Fibroblast of lung (primary cell): ENCODE results near the gene RAI1.

Experiments
- EZH2 ChIP-seq: IDR thresholded peaks from 2 replicates; pipeline ENCODE4 v1.5.1; 2012; ENCODE audit warnings: low read length, control low read depth, mild to moderate bottlenecking; ENCODE audit errors: missing control alignments
- TF ChIP-seq, protein P1 (sequence below), 2 donors: IDR thresholded peaks in 1 of 2; conservative IDR thresholded peaks in 1 of 2; 1 replicate in 1 of 2; 2 replicates in 1 of 2; pipeline ENCODE4 v1.5.1; 2011 to 2012; ENCODE audit warnings: low read length in 2 of 2, control low read depth in 1 of 2, inconsistent platforms in 1 of 2, low read depth in 1 of 2, mild to moderate bottlenecking in 1 of 2

DNA sequence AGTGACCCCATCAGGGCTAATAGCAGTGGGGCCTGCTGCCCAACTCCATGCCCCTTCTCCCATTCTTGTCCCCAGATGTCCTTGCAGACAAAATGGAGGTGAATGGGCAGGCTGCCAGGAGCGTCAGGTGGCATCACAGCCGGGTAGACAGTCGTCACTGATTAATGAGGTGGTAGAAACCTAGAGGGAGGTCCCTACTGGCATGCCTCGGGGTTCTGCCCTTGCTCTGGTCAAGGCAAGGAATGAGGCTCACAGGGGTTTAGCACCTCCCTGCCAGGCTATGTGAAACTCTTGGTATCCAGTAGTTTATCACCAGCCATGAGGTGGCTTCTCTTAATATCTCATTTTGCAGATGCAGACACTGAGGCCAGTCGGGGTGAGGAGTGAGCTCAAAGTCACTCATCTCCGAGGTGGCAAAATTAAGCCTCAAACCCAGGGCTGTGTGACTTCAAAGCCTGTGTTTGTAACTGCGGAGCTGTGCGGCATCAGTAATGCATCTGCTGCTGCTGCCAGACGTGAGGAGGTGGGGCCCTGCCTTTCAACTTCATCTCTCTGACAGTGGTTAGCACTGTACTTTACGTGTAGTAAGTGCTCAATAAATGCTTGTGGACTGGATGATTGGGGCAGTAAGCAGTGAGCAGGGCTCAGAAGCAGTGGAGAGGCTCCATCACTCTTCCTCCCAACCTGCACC is 21.3 kb downstream of the RAI1 start:
- TF ChIP-seq, protein P1, sequence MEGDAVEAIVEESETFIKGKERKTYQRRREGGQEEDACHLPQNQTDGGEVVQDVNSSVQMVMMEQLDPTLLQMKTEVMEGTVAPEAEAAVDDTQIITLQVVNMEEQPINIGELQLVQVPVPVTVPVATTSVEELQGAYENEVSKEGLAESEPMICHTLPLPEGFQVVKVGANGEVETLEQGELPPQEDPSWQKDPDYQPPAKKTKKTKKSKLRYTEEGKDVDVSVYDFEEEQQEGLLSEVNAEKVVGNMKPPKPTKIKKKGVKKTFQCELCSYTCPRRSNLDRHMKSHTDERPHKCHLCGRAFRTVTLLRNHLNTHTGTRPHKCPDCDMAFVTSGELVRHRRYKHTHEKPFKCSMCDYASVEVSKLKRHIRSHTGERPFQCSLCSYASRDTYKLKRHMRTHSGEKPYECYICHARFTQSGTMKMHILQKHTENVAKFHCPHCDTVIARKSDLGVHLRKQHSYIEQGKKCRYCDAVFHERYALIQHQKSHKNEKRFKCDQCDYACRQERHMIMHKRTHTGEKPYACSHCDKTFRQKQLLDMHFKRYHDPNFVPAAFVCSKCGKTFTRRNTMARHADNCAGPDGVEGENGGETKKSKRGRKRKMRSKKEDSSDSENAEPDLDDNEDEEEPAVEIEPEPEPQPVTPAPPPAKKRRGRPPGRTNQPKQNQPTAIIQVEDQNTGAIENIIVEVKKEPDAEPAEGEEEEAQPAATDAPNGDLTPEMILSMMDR (conservative IDR thresholded peaks at IDR 0.05 in 1 of 2, IDR thresholded peaks at IDR 0.05 in 1 of 2; ENCODE audit: low read depth in 1 of 2, low read length in 2 of 2): no peak
- TF ChIP-seq EZH2: no peak
